CD4-positive, alpha-beta T cell treated with Interleukin-6 for 4 hours (primary cell): ENCODE results near the gene MYO3B.

Source experiments
- DNase-seq: peaks from one replicate; pipeline ENCODE4 v3.0.0-alpha.2; 2020; ENCODE audit warnings: mixed read lengths

Gene MYO3B

DNA sequence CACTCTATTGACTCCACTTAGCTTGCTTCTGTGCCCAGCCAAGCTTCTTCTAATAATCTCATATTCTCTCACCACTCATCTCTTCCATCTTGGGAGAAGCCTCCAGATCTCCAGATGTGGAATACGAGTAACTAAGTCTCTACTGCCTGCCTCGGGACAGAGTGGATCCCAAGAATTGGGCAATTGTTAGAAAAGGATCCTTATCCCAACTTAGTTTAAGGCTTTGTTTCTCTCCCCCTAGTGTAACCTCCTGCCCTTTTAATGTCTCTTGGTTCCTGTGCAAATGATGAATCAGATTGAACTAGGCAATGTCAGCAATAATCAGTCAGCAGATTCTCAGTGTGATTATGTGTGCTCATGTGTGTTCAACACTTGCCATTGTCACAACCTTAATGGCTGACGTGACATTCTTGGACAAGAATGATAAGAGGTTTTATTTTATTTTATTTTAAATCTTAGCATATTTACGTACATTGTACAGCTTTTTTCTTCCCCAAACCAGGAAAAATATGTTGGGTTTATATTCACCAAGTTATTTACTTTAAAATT is 59.7 kb downstream of the MYO3B start:
- no peak for DNase-seq

DNA sequence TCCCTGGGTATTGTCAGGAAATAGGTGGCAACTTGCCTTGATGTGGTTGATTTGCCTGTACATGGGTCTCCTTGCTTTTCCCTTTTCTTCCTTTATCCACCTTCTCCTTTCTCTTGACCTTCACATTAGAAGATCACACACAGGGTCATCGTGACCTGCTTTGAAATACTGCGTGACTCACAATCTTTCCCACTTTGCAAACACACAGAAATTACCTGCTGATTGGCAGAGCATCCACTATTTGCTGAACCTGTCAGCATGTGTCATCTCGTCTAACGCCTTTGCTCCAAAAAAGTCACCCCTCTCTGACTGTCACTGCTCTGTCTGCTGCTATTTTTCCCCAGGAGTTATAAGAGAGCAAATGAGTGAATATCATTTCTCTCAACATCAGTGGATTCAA is 60.8 kb downstream of the MYO3B start:
- DNase-seq = no peak

DNA sequence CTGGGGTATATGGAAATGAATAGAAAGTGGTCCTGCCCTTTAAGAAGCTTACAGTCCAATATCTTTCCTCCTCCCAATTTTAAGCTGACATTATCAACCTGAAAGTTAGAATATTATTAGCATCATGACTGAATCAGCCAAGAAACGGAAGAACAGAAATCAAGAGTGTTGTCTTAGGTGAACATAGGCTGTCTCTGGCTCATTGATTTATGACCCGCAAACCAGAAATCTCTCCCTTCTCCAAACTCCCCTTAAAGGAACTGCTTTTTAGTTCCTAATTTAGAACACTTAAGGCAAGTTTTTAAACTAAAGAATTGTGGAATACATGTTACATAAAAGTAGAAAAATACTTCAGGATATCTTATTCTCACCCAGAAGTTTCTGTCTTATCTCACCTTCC is 62.7 kb downstream of the MYO3B start:
- DNase-seq = no peak

DNA sequence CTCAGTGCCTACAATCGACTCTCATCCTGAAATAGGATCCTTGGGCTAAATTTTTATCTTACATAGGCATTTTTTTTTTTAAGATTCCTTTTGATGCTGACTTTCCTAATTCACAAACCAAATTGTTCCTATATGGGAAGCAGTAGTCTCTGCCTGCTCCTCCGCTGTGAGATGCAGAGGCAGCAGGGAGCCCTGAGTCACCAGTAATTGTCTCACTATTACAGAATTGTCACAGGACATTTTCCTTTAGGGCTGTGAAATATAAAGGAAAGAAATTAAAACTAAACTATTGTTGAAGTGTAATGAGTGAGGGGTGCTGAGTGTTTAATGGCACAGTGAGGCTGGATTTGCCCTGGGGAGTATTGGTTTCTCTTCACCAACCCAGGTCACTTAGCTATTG is 63.8 kb downstream of the MYO3B start:
- DNase-seq = no peak

DNA sequence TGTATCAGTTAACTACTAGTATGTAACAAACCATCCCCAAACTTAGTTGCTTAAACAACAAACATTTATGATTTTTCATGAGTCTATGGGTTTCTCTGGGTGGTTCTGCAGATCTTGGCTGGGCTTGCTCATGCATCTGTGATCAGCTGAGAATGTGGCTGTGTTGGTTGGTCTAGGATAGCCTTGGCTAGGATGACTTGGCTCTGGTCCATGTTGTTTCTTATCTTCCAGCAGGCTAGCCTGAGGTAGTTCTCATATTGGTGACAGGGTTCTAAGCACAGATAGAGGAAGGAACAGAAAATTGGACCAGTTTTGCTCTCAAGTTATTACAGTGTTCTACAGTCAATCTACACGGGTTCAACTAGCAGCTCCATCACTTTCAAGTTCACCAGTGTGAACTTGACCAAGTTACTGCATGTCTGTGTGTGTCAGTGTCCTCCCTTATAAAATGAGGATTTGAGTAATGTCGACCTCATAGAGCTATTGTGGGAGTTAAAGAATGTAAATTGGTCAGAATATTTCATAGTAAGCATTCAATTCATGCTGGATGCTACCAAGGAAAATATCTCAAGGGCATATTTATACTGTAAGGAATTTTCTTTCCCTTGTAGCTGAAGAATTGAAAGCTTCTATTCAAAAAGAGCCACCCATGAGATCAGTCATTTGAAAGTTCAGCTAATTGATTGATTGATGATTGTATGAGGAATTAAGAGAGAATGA is 65.3 kb downstream of the MYO3B start:
- no peak for DNase-seq

DNA sequence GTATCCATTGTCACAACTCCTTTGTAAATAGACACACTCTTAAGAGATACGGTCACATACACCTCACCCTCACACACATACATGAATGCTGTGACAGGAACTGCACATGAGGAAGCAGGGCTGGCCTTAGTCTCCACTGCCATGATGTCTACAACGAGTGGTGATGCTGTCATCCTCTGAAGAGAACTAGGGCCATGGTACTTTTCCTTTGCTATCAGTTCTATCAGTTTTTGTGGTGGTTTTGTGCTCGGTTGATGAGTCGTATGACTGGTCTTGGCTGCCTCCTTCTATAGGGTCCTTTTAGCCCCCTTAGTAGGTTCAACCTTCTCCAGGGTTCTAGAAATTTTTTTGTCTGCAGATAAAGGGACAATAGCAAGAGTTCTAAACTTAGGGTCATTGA is 66.0 kb downstream of the MYO3B start:
- DNase-seq = no peak

DNA sequence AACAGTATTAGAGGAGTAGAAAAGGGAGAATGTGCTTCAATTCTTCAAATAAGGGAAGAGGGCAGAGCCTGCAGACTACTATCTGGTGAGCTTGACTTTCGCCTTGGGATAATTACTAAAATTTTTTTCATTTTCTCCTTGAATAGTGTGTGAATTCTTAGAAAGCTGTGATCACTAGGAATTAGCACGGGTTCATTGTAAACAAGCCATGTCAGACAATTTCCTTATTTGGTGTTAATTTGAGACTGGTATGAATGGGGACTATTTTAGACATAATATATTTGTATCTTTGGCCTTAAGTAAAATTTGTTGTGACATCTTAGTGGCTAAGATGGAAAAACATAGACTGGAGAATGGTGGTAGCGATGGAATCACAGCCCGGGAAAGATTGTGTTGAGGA is 66.6 kb downstream of the MYO3B start:
- DNase-seq = no peak

DNA sequence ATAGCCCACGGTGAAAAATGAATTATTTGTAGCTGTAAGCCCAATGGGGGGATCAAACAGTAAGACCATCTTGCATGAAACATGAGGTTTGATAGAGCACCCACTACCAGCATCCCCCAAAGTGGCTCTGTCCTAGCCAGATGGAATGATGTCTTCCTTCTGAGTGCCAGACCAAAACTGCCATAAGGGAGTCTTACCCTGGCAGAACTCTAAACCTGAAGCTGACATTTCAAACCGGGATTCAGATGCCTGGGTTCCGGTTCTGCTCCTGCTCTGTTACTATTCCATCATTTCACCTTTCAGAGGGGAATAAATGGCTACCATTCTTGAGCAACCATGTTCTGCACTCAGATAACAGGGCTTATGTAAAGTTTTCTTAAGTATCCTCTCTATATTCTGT is 67.4 kb downstream of the MYO3B start:
- DNase-seq = no peak

DNA sequence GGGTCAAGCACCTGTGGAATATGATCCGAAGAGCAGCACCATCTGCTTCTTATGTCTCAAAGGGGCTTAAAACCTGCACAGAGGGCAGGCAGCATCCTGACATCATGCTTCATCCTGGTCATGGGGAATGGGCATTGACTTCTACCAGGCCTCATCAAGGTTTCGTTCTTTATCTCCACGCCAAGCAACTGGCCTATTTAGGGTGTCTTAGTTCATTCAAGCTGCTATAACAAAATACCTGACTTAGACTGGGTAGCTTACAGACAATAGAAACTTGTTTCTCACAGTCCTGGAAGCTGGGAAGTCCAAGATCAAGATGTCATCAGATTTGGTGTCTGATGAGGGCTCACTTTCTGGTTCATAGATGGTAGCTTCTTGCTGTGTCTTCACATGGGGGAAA is 69.4 kb downstream of the MYO3B start:
- no peak for DNase-seq

DNA sequence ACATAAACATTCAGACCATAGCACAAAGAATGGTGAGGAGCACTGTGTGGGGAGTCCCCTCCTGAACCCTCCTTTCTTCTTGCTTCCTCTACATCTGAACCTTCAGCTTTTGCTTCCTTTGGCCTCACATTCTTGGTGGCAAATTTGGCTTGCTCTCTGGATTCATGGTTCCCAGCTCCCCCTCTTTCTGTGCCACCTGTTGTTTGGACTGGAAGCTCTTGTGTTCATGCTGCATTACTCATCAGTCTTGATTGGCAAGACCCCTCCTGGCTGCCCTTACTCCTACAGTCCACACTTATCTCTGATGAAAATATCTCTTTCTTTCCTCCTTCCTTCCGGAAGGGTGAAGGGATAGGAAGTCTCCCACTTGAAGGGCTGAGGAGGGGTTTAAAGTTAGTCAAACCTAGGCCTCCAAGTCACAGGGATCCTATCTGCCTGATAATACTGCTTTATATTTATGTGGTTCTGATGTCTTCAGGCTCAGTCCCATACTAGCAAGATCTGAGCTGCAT is 70.0 kb downstream of the MYO3B start:
- no peak for DNase-seq

DNA sequence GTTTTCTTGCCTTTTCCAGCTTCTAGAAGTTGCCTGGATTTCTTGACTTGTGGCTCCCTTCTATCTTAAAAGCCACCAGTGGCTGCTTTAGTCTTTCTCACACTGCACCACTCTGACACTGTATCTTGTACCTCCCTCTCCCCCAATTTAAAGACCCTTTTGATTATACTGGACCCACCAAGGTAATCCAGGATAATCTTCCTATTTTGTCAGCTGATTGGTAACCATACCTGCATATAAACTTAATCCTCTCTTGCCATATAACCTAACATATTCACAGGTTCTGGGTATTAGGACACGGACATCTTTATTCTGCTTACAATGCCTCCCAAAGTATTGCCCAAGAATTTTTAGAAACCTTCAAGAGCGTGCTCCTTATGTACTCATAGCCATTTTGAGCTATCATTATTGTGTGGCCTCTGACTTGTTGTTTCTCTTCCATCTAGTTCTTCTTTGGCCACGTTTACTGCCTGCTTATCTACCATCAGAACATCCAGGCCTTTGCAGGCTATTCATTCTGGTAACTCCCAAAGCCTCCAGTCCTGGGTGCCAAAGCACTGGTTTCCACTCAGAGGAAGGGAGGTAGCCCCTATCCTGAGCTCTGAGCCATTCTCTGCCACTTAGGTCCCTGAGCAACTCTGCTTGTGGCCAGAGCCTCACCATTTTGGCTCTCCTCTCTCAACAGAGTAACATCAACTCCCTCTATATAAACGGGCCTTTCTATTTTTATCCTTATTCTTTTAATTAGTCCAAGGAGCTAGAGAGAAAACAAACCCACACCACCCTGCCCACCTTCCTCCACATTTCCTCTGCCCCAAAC is 70.8 kb downstream of the MYO3B start:
- no peak for DNase-seq

DNA sequence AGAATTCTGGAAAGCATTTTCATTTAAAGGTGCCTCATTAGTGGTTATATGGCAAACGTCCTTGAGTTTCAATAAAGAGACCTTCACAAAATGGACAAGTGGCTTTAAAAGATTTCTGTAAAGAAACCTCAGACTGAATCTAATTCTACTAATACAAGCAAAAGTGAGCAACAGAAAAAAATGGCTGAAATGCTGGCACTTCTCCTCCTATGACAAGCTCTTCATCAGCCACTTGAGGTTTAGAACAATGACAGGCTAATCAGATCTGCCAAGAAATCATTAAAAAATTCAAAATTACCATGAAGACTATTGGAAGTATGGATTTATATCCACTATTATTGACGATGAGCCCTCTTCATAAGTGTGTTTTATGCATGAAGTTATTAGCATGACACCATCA is 71.8 kb downstream of the MYO3B start:
- DNase-seq = no peak

DNA sequence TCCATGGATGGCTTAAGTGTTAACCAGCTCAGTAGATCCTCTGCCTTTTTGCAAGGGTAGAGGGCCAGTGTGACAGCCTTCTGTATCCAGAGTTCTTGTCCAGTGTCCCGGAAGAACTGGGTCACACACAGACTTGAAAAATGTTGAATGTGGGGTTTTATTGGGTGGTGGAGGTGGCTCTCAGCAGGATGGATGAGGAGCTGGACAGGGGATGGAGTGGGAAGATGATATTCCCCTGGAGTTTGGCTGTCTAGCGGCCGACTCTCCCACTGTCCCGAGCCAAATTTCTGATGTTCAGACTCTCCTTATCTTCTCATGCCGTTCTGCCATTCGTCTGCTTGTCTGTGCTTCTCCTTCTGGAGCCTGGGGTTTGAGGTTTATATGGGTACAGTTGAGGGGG is 72.6 kb downstream of the MYO3B start:
- no peak for DNase-seq

DNA sequence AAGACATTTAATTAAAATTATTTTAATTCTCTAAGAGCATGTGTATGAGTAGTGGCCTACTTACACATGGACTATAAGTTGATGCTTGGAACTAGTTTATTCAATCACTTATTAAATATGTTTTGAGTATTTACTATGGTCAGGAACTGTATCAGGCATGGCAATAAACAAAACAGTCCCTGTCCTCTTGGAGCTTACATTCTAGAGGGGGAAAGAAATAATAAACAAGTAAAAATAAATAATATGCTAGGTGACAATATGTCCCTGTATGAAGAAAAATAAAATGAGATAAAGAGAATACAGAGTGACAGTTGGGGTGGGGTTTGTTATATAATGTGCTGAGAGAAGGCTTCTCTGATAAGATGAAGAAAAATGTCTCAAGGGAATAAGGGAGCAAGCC is 74.5 kb downstream of the MYO3B start:
- DNase-seq = no peak

DNA sequence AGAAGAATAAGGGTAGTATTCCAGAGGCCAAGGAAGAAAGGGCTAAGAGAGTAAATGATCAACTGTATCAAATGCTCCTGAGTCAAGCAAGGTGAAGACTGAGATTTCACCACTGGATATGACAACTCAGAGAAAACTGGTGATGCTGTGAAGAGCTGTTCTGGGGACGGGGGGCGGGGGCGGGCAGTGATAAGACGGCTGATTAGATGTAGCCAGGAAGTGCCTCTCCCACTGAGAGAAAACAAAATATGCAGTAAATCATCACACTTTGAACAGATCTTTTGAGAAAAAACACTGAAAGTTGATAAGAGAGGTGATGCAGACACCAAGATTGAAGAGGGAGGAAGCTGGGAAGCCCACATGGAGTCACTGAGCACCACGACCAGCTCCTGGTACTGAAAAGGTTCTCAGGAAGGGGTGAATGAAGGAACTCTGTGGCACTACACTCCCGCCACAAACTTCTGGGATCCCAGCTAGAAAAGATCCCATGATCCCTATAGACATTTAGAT is 75.8 kb downstream of the MYO3B start:
- no peak for DNase-seq

DNA sequence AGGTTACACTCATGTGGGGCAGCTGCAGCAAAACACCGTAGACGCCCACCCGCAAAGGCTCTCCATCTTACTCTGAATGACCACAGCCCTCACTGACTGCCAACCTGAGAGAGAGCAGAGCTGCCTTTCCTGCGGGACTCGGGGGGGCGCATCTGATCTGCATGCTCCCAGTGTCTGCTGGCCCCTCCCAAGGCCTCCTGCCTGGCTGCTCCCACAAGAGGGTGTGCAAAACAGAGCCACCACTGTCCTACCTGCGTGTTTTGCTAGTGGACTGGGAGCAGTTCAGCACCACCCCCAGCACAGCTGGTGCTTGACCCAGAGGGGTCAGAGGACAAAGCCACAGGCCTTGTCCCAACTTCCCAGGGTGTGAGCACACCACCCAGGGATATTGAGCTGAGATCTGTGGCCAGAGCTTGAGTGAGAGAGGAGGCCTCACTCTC is 76.4 kb downstream of the MYO3B start:
- no peak for DNase-seq

DNA sequence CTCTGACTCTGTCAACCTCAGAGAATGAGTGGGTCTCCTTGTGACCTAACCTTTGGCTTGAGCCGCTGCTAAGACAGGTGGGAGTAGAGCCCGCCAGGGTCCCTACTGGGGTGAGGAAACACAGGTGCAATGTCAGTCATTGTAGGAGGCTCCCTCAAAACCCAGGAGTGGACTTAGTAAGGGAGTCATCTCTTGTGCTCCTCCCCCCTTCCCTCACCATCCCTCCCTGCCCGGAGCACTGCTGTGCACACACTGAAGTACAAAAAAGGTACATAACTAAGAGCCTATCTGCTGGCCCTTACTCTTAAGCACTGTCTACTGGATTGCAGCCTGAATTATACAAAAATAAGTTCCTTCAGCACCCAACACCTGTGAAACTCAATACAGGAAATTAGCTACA is 77.2 kb downstream of the MYO3B start:
- DNase-seq = no peak

DNA sequence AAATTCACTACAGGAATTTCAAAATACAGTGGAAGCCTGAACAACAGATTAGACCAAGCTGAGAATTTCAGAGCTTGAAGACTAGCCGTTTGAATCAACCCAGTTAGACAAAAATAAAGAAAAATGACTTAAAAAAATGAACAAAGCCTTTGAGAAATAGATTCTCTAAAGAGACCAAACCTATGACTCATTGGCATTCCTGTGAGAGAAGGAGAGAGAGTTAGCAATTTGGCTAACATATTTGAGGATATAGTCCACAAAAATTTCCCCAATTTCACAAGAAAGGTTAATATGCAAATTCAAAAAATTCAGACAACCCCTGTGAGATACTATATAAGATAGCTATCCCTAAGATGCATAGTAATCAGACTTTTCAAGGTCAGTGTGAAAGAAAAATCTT is 78.0 kb downstream of the MYO3B start:
- DNase-seq = no peak

DNA sequence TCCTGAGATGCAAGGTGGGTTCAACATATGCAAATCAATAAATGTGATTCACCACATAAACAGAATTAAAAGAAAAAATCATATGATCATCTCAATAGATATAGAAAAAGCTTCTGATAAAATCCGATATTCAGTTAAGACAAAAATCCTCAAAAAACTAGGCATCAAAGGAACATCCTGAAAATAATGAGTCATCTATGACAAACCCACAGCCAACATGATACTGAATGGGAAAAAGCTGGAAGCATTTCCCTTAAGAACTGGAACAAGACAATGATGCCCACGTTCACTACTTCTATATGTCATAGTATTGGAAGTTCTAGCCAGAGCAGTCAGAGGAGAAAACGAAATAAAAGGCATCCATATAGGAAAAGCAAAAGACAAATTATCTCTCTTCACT is 80.4 kb downstream of the MYO3B start:
- no peak for DNase-seq

DNA sequence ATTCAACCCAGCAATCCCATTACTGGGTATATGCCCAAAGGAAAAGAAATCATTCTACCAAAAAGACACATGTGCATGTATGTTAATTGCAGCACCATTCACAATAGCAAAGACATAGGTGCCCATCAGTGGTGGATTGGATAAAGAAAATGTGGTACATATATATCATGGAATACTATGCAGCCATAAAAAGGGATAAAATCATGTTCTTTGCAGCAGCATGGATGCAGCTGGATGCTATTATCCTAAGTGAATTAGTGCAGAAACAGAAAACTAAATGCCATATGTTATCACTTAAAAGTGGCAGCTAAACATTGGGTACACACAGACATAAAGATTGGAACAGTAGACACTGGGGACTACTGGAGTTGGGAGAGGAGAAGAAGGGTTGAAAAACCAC is 82.2 kb downstream of the MYO3B start:
- no peak for DNase-seq

DNA sequence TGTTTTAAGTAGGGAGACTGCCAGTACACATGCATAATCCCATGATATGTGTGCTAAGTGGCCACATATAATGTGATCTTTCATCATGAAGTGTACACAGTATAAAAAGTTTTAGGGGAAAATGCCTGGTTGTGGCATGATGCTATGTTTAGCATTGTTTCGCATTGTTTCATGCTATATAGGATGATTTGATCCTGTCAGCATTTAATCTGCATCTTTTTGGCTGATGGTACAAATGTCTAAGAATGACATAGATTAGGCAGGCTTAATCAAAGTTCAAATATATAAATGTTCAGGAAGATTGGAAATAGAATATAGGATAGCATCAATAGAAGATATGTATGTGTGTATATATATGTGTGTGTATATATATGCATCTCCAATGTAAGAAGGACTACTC is 83.6 kb downstream of the MYO3B start:
- DNase-seq = no peak

DNA sequence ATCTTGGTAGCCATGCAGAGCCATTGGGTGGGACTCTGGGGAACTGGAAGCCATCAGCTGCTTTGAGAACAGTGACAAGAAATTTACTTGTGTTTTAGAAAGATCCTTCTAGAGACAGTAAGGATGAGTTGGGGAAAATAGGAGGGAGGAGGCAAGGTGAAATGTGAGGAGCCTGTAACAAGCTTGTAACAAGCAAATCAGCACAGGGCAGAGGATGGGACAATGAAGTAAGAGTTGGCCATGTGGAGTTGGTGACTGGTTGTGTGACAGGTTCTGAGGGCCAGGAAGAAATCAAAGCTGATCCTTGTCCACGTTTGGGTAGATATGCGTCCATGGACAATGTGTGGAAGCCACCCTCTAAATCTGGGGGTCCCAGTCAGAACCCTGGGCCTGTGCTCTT is 84.4 kb downstream of the MYO3B start:
- no peak for DNase-seq

DNA sequence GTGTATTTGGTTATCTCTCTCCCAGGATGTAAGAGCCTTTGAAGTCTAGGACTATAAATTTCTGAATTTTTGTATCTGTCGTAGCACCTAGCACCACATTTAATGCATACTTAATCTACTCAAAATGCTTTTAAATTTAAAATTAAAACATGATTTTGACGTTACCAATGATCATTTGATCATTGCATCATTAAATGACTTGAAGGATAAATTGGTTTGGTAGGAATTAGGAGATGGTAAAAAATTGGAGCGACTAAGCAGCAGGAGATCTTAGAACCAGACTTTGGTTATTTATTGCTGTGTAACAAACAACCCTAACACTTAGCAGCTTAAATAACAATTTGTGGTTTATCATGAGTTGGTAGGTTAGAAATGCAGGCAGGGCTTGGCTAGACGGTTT is 84.9 kb downstream of the MYO3B start:
- no peak for DNase-seq
